Endothelial cell (in vitro differentiated cells): ENCODE data around the gene LDB2. TPM values are rescaled to one million over a fixed set of nuclear protein-coding genes. Genes with fewer than 3 reads are reported as not detected.
"Not testable (repeated sequence)": the region's sequence is repeated elsewhere in the genome, so short reads cannot be mapped to it uniquely, and the experiment has no call there.

Experiments
- DNase-seq: peaks from one replicate; pipeline ENCODE4 v3.0.0; 2021; ENCODE audit warnings: low spot score
- H3K27ac Mint-ChIP-seq: one replicate; pipeline ENCODE4 v1.8.0; 2021; ENCODE audit warnings: mixed read lengths, inconsistent platforms; ENCODE audit not compliant: unreplicated experiment
- H3K27me3 Mint-ChIP-seq: one replicate; pipeline ENCODE4 v1.8.0; 2021; ENCODE audit warnings: mild to moderate bottlenecking, moderate library complexity, mixed read lengths, inconsistent platforms; ENCODE audit not compliant: unreplicated experiment
- H3K36me3 Mint-ChIP-seq: one replicate; pipeline ENCODE4 v1.8.0; 2021; ENCODE audit warnings: mild to moderate bottlenecking, low read depth, mixed read lengths, inconsistent platforms; ENCODE audit not compliant: unreplicated experiment
- H3K4me1 Mint-ChIP-seq: one replicate; pipeline ENCODE4 v1.8.0; 2021; ENCODE audit warnings: mild to moderate bottlenecking, mixed read lengths, inconsistent platforms; ENCODE audit not compliant: unreplicated experiment
- H3K4me3 Mint-ChIP-seq: one replicate; pipeline ENCODE4 v1.8.0; 2021; ENCODE audit warnings: mild to moderate bottlenecking, mixed read lengths, inconsistent platforms; ENCODE audit not compliant: unreplicated experiment
- H3K9me3 Mint-ChIP-seq: one replicate; pipeline ENCODE4 v1.8.0; 2021; ENCODE audit warnings: mixed read lengths, inconsistent platforms; ENCODE audit not compliant: unreplicated experiment
- total RNA-seq: library from RNA; stranded (reverse); fragmentation: NEBNext Ultra II Directional; extraction: Animal tissue kit (Norgen Biotek cat#: 25700); gene quantifications from one replicate; pipeline ENCODE4 v1.2.1, GENCODE V29; 2021; ENCODE audit not compliant: unreplicated experiment
- TF ChIP-seq, protein P1 (sequence below): fragments of 200-600 bp; sonication (generic); IDR thresholded peaks from one replicate; pipeline ENCODE4 v1.5.0; 2021; ENCODE audit warnings: antibody characterized with exemption; ENCODE audit not compliant: unreplicated experiment

Gene LDB2
- total RNA-seq, 1 donor from 2014 or later: 268 TPM

DNA sequence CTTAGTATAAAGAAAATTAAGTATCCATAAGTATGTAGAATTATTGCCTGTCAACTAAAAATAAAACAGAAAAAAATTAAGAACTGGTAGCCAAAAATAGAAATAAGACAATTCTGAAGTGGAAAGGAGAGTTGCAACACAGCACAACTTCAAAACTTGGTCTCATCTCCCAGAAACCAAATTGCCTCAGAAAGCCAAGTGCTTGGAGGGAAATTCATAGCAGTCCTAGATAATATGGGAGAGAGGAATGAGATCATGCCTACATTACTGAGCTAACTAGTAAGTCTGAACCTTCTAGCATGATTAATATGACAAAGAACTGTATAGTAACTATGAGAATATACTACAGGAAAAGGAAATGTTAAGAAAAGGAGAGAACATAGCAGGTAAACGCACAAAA, 256.5 kb downstream of the LDB2 start:
- H3K4me1 Mint-ChIP-seq: peaks cover 35% of the 10 kb centered on the region
- H3K36me3 Mint-ChIP-seq: peaks cover 8% of the 10 kb centered on the region
- no peaks in the 10 kb centered on the region for H3K9me3 Mint-ChIP-seq
- H3K4me3 Mint-ChIP-seq: no peak overlapping the region
- TF ChIP-seq, protein P1, sequence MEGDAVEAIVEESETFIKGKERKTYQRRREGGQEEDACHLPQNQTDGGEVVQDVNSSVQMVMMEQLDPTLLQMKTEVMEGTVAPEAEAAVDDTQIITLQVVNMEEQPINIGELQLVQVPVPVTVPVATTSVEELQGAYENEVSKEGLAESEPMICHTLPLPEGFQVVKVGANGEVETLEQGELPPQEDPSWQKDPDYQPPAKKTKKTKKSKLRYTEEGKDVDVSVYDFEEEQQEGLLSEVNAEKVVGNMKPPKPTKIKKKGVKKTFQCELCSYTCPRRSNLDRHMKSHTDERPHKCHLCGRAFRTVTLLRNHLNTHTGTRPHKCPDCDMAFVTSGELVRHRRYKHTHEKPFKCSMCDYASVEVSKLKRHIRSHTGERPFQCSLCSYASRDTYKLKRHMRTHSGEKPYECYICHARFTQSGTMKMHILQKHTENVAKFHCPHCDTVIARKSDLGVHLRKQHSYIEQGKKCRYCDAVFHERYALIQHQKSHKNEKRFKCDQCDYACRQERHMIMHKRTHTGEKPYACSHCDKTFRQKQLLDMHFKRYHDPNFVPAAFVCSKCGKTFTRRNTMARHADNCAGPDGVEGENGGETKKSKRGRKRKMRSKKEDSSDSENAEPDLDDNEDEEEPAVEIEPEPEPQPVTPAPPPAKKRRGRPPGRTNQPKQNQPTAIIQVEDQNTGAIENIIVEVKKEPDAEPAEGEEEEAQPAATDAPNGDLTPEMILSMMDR: no peak
- H3K27ac Mint-ChIP-seq: no peak overlapping the region
- peaks cover 10% of the 10 kb centered on the region for H3K27me3 Mint-ChIP-seq
- no peak for DNase-seq

DNA sequence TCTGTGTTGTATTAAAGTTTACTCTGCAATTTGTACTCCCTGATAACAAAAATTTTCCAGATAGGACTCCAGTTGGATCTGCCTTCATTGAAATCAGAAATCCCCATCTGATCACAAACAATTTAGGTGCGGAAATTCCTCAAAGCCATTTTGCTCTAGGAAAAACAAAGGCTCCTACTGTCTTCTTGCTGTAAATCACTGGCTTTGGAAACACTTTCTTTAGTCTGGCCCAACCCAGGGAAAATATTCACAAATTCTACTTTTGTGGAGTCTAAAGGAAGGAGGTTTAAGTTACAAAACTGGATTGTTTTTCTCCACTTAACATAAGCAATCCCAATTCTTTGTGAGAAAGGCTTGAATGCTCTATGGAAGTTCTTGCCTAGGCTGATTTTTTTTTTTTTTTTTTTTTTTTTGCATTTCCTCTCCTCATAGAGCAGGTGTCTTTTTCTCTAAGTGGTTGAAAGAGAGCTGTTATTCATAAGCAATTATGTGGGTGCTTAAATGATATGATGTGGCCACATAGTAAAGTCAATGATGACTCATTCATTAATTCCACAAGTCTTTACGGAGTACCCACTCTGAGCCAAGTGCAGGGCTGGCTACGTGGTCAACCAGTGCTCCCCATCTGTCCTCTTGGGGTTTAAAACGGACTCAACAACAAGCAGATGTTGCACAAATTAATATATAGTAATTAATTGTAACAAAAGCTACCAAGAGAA, 261.4 kb downstream of the LDB2 start:
- no peaks in the 10 kb centered on the region for H3K9me3 Mint-ChIP-seq
- TF ChIP-seq, protein P1: no peak
- DNase-seq: no peak
- H3K27ac Mint-ChIP-seq: no peak overlapping the region
- H3K4me3 Mint-ChIP-seq: no peak overlapping the region
- H3K27me3 Mint-ChIP-seq: peaks cover 13% of the 10 kb centered on the region
- H3K36me3 Mint-ChIP-seq: peaks cover 27% of the 10 kb centered on the region
- H3K4me1 Mint-ChIP-seq: peaks cover 38% of the 10 kb centered on the region

DNA sequence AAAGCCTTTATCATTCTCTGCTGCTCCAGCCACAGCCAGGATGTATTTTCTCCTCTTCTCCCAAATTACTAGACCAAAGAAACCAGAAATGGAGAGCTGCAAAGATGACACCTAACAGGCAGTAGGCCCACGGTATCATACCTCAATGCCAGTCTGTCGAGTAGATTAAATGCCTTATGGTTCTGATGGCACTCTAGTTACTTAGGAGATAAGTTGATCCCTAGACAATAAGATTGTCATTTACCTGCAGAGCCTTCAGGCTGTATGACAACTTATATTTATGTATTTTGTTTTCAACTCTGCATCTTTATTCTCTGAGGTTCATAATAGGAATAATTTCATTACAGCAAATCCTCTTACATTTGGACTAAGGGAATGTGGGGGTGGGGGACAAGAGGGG, 262.1 kb downstream of the LDB2 start:
- Mint-ChIP-seq H3K4me3 (no peak overlapping the region), H3K36me3 (peaks cover 30% of the 10 kb centered on the region), H3K9me3 (no peaks in the 10 kb centered on the region), H3K4me1 (peaks cover 35% of the 10 kb centered on the region), H3K27me3 (peaks cover 12% of the 10 kb centered on the region), H3K27ac (no peak overlapping the region)
- DNase-seq: no peak
- TF ChIP-seq, protein P1: no peak

DNA sequence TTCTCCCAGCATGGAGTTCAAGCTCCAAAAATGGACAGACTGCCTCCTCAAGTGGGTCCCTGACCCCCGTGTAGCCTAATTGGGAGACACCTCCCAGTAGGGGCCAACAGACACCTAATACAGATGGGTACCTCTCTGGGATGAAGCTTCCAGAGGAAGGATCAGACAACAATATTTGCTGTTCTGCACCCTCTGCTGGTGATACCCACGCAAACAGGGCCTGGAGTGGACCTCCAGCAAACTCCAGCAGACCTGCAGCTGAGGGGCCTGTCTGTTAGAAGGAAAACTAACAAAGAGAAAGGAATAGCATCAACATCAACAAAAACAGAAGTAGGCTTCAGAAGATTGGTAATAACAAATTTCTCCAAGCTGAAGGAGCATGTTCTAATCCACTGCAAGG, 269.2 kb downstream of the LDB2 start:
- H3K9me3 Mint-ChIP-seq, H3K27me3 Mint-ChIP-seq, H3K4me3 Mint-ChIP-seq, H3K27ac Mint-ChIP-seq, DNase-seq: not testable (repeated sequence)
- Mint-ChIP-seq H3K36me3 (peaks cover 13% of the 10 kb centered on the region), H3K4me1 (peaks cover 21% of the 10 kb centered on the region)

DNA sequence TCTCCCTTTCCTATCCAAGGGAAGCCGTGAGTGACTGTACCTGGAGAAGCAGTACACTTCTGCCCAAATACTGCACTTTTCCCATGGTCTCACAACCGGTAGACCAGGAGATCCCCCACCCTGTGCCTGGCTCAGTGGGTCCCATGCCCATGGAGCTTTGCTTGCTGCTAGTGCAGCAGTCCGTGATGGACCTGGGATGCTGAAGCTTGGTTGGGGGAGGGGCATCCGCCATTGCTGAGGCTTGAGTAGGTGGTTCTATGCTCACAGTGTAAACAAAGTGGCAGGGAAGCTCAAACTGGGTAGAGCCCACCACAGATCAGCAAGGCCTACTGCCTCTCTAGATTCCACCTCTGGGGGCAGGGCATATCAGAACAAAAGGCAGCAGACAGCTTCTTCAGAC, 269.6 kb downstream of the LDB2 start:
- not testable (repeated sequence) for DNase-seq

DNA sequence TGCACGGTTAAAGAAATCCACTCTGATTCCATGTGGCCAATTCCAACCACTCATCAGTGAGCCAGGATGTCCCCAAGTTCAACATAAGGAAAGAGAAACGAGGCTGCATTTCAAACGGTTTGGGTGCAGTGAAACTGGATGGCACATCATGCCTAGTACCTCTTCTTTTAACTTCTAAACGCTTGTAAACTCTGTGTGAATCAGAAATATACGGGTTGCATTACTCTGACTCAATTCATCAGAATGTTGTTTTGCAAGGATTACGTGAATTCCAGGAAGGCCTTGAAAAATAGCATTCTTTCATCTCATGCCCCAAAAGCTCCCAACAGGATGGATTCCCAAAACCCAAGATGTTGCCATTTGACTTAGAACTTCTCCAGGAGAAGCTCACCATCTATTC, 270.4 kb downstream of the LDB2 start:
- Mint-ChIP-seq H3K27me3 (peaks cover 3% of the 10 kb centered on the region), H3K27ac (no peak overlapping the region)
- DNase-seq: no peak

More for the DNA sequence above, 269.6 kb downstream of the LDB2 start:
- H3K4me3 Mint-ChIP-seq, H3K9me3 Mint-ChIP-seq, H3K27me3 Mint-ChIP-seq, H3K27ac Mint-ChIP-seq: not testable (repeated sequence)
- peaks cover 21% of the 10 kb centered on the region for H3K4me1 Mint-ChIP-seq
- H3K36me3 Mint-ChIP-seq: peaks cover 13% of the 10 kb centered on the region

More for the DNA sequence above, 270.4 kb downstream of the LDB2 start:
- TF ChIP-seq, protein P1: no peak
- Mint-ChIP-seq H3K4me1 (peaks cover 21% of the 10 kb centered on the region), H3K4me3 (no peak overlapping the region), H3K9me3 (no peaks in the 10 kb centered on the region), H3K36me3 (peaks cover 13% of the 10 kb centered on the region)
